ENCODE data around the gene KLHDC7B.

Gene KLHDC7B

GRCh38 chr22:50528682-50529415 lies 16.9 kb upstream of the KLHDC7B start:
- TF ChIP-seq CTCF (IDR thresholded peaks at IDR 0.05; ENCODE audit: low read depth, low read length) (no peak), EZH2phosphoT487 (IDR thresholded peaks at IDR 0.05; ENCODE audit: low read depth) (no peak)
- Histone ChIP-seq H3K9me3 (ENCODE audit: insufficient read depth, low read length) (no peaks in the 10 kb centered on the region), H3K4me3 (ENCODE audit: low read length) (no peak overlapping the region), H3K4me2 (ENCODE audit: low read length) (no peak overlapping the region), H3K27me3 (ENCODE audit: low read depth, low read length) (no peaks in the 10 kb centered on the region), H4K20me1 (ENCODE audit: insufficient read depth, low read length) (peaks cover 6% of the 10 kb centered on the region; the same call in 1 of the 2 replicates), H3K27ac (ENCODE audit: low read length) (no peak overlapping the region), H3K9ac (ENCODE audit: low read length) (no peak overlapping the region), H3K79me2 (ENCODE audit: low read length) (peaks cover 19% of the 10 kb centered on the region), H3K36me3 (replicated peaks; ENCODE audit: low read depth, low read length) (peaks cover 4% of the 10 kb centered on the region), H3K4me1 (ENCODE audit: low read length) (peaks cover 31% of the 10 kb centered on the region), H2AFZ (ENCODE audit: low read depth, low read length) (no peak overlapping the region)

GRCh38 chr22:50529416-50529896 lies 16.2 kb upstream of the KLHDC7B start:
- H3K79me2 ChIP-seq (ENCODE audit: low read length), result peaks cover 13% of the 10 kb centered on the region
- H4K20me1 ChIP-seq (ENCODE audit: insufficient read depth, low read length), result peaks cover 5% of the 10 kb centered on the region; the same call in 1 of the 2 replicates
- no peak overlapping the region for H2AFZ ChIP-seq (ENCODE audit: low read depth, low read length)
- peaks cover 2% of the 10 kb centered on the region for H3K36me3 ChIP-seq (replicated peaks; ENCODE audit: low read depth, low read length)
- H3K4me2 ChIP-seq (ENCODE audit: low read length), result peak overlapping the region; percentile 36
- peaks cover 32% of the 10 kb centered on the region for H3K4me1 ChIP-seq (ENCODE audit: low read length)
- TF ChIP-seq EZH2phosphoT487 (IDR thresholded peaks at IDR 0.05; ENCODE audit: low read depth) (no peak), CTCF (IDR thresholded peaks at IDR 0.05; ENCODE audit: low read depth, low read length) (no peak)
- H3K27me3 ChIP-seq (ENCODE audit: low read depth, low read length), result no peaks in the 10 kb centered on the region
- no peak overlapping the region for H3K9ac ChIP-seq (ENCODE audit: low read length)
- no peak overlapping the region for H3K27ac ChIP-seq (ENCODE audit: low read length)
- H3K9me3 ChIP-seq (ENCODE audit: insufficient read depth, low read length), result no peaks in the 10 kb centered on the region
- 0 out of 2 replicates have a peak overlapping the region, but pooled peaks have one; percentile 23 for H3K4me3 ChIP-seq (ENCODE audit: low read length)

- peaks cover 7% of the 10 kb centered on the region for H3K79me2 ChIP-seq (ENCODE audit: low read length)
- no peaks in the 10 kb centered on the region for H4K20me1 ChIP-seq (ENCODE audit: insufficient read depth, low read length)
- peak within 1 kb of the TSS; percentile 99 for H3K9ac ChIP-seq (ENCODE audit: low read length)
- peaks cover 34% of the 10 kb centered on the region for H3K4me1 ChIP-seq (ENCODE audit: low read length)
- H3K27ac ChIP-seq (ENCODE audit: low read length), result peak within 1 kb of the TSS; percentile 80
- peak within 1 kb of the TSS; percentile 98 for H3K4me3 ChIP-seq (ENCODE audit: low read length)
- H3K9me3 ChIP-seq (ENCODE audit: insufficient read depth, low read length), result no peaks in the 10 kb centered on the region
- no peak for TF ChIP-seq CTCF (IDR thresholded peaks at IDR 0.05; ENCODE audit: low read depth, low read length)
- TF ChIP-seq EZH2phosphoT487 (IDR thresholded peaks at IDR 0.05; ENCODE audit: low read depth), result no peak
- no peak within 1 kb of the TSS for H2AFZ ChIP-seq (ENCODE audit: low read depth, low read length)
- H3K4me2 ChIP-seq (ENCODE audit: low read length), result peak within 1 kb of the TSS; percentile 95
- H3K36me3 ChIP-seq (replicated peaks; ENCODE audit: low read depth, low read length), result no peaks in the 10 kb centered on the region
- no peaks in the 10 kb centered on the region for H3K27me3 ChIP-seq (ENCODE audit: low read depth, low read length)
Measured at GRCh38 chr22:50529897-50530579, 15.7 kb upstream of the KLHDC7B start, which contains the start of gene TYMP. TYMP (minus strand) TSS chr22:50530012; CDS start chr22:50529709, 303 bp downstream.

GRCh38 chr22:50530580-50530876 lies 15.2 kb upstream of the KLHDC7B start:
- Histone ChIP-seq H3K9ac (ENCODE audit: low read length) (peak overlapping the region; percentile 99), H3K4me3 (ENCODE audit: low read length) (peak overlapping the region; percentile 98), H3K79me2 (ENCODE audit: low read length) (0 out of 2 replicates have a peak, but pooled peaks cover 4% of the 10 kb centered on the region), H2AFZ (ENCODE audit: low read depth, low read length) (no peak overlapping the region), H3K36me3 (replicated peaks; ENCODE audit: low read depth, low read length) (no peaks in the 10 kb centered on the region), H3K27ac (ENCODE audit: low read length) (peak overlapping the region; percentile 80), H3K4me1 (ENCODE audit: low read length) (peaks cover 39% of the 10 kb centered on the region), H3K27me3 (ENCODE audit: low read depth, low read length) (no peaks in the 10 kb centered on the region), H3K4me2 (ENCODE audit: low read length) (peak overlapping the region; percentile 95), H3K9me3 (ENCODE audit: insufficient read depth, low read length) (no peaks in the 10 kb centered on the region), H4K20me1 (ENCODE audit: insufficient read depth, low read length) (no peaks in the 10 kb centered on the region)
- TF ChIP-seq EZH2phosphoT487 (IDR thresholded peaks at IDR 0.05; ENCODE audit: low read depth) (no peak), CTCF (IDR thresholded peaks at IDR 0.05; ENCODE audit: low read depth, low read length) (no peak)

All from OCI-LY3 (cell line).